ENCODE results near the gene MBOAT7. TPM values are rescaled to one million over a fixed set of nuclear protein-coding genes. Genes with fewer than 3 reads are reported as not detected.
A peak's percentile ranks its signal among the peaks of the same experiment; 100 is the strongest.

MBOAT7 gene
- total and polyA plus RNA-seq, 2 donors: 8.2 to 24.6 TPM

DNA sequence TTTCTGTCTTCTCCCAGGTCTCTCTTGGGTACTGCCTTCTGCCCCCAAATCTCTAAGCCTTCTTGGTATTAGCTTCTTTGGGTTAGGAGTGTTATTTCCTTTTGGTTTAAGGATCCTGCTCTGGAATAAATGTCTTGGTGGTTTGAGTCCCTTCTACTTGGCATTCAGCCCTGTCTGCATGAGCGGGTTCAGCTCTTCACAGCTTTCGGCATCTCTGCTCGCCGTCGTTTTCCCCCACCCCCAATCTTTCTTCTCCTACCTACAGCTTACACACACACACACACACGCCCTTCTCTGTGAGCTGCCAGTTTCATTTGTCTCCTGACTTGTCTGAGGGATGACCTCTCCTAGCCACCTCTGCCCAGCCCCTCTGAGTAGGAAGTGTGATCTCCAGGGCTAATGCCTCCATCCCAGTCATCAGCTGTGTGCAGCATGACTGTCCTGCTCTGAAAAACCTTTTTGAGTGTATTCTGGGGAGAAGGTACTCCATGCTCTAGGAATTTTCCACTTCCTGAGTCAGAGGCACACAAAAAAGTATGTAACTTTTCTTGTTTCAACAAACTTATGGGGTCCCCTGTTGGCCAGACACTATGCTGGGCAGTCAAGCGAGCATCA lies 47.1 kb downstream of the MBOAT7 start:
- H3K4me3 ChIP-seq (ENCODE audit: low read length in 2 of 2): no peak overlapping the region
- 90% methylated on average over 7 of the region's 7 CpGs for whole genome bisulfite sequencing
- H3K27ac ChIP-seq (ENCODE audit: low read depth in 1 of 2, low read length in 1 of 2): no peak overlapping the region
- H3K27me3 ChIP-seq (ENCODE audit: control insufficient read depth in 2 of 2, insufficient read depth in 1 of 2, low read length in 1 of 2): no peaks in the 10 kb centered on the region
- H3K36me3 ChIP-seq (ENCODE audit: control insufficient read depth in 2 of 2, insufficient read depth in 2 of 2, low read length in 1 of 2): peaks cover 70 to 79% of the 10 kb centered on the region in 2 donors
- H3K4me1 ChIP-seq (ENCODE audit: control insufficient read depth in 2 of 2, insufficient read depth in 2 of 2, low read length in 2 of 2): peaks cover 21 to 22% of the 10 kb centered on the region in 2 donors
- no peaks in the 10 kb centered on the region for H3K9me3 ChIP-seq (ENCODE audit: control insufficient read depth in 2 of 2, insufficient read depth in 1 of 2, low read length in 1 of 2)
- no peak for DNase-seq (ENCODE audit: low read depth in 6 of 9, low spot score in 9 of 9)

DNA sequence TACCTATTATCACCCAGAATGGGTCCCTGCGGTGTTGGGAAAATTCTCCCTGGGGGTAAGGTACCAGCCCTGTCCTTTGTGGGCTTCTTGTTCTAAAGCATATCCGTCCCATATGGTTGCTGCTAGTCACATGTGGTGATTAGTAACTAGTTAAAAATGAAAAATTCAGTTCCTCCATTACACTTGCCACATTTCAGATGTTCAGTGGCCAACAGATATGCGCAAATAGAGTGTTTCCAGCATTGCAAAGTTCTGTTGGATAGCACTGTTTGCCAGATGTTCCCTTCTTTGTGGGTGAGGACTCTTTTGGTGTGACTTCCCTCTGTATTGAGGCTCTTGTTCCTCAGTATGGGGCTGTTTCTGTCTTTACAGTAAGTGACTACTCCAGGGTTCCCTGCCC lies 48.0 kb downstream of the MBOAT7 start:
- Histone ChIP-seq H3K27ac (ENCODE audit: low read depth in 1 of 2, low read length in 1 of 2) (no peak overlapping the region), H3K4me3 (ENCODE audit: low read length in 2 of 2) (no peak overlapping the region), H3K4me1 (ENCODE audit: control insufficient read depth in 2 of 2, insufficient read depth in 2 of 2, low read length in 2 of 2) (peaks cover 21 to 26% of the 10 kb centered on the region in 2 donors), H3K36me3 (ENCODE audit: control insufficient read depth in 2 of 2, insufficient read depth in 2 of 2, low read length in 1 of 2) (peaks cover 61 to 70% of the 10 kb centered on the region in 2 donors), H3K9me3 (ENCODE audit: control insufficient read depth in 2 of 2, insufficient read depth in 1 of 2, low read length in 1 of 2) (no peaks in the 10 kb centered on the region), H3K27me3 (ENCODE audit: control insufficient read depth in 2 of 2, insufficient read depth in 1 of 2, low read length in 1 of 2) (no peaks in the 10 kb centered on the region)
- 96% methylated on average over 3 of the region's 3 CpGs for WGBS
- DNase-seq (ENCODE audit: low read depth in 6 of 9, low spot score in 9 of 9): no peak

DNA sequence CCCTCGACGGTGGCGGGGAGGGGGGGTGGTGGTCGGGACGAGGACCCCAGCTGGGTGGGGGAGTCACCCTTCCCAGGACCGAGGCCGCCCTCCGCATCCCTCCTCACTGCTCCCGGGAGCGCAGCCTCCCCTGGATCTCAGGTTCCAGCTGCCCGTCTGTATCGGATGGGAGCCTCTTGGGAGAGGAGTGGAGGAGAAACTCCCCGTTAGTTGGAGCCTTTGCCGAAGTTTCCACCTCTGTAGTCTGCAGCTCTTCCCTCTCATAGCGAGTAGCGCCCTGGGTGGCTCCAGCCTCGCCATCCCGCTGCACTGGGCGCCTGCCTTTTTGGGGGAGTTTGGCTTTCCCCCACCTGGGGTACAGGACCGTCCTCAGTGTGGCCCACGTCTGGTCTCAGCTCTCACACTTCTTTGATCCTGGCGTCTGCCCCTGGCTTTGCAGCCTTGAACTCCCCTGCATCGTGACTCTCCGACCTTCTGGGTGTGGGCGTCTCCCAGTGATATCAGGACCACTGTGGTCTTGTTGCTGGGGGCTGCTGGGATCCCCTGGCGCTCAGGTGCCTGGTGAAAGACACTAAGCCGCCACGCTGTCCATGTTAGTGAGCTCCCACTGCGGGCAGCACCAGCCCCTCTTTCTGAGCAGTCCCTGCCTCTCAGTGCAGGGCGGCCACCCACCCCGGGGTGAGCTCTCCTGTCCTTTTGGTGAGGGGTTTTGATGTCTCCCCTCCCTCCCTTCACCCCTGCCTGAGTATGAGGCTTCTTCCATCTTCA lies 50.7 kb downstream of the MBOAT7 start:
- 53% methylated on average over 31 of the region's 31 CpGs for WGBS
- Histone ChIP-seq H3K4me3 (ENCODE audit: low read length in 2 of 2) (peak overlapping the region; percentile 69 to 98), H3K36me3 (ENCODE audit: control insufficient read depth in 2 of 2, insufficient read depth in 2 of 2, low read length in 1 of 2) (peaks cover 34 to 43% of the 10 kb centered on the region in 2 donors), H3K4me1 (ENCODE audit: control insufficient read depth in 2 of 2, insufficient read depth in 2 of 2, low read length in 2 of 2) (peaks cover 28 to 33% of the 10 kb centered on the region in 2 donors), H3K9me3 (ENCODE audit: control insufficient read depth in 2 of 2, insufficient read depth in 1 of 2, low read length in 1 of 2) (peaks cover 0 to under 1% of the 10 kb centered on the region in 2 donors), H3K27ac (ENCODE audit: low read depth in 1 of 2, low read length in 1 of 2) (no peak overlapping the region), H3K27me3 (ENCODE audit: control insufficient read depth in 2 of 2, insufficient read depth in 1 of 2, low read length in 1 of 2) (peaks cover 0 to 4% of the 10 kb centered on the region in 2 donors)
- DNase-seq (ENCODE audit: low read depth in 6 of 9, low spot score in 9 of 9): no peak

DNA sequence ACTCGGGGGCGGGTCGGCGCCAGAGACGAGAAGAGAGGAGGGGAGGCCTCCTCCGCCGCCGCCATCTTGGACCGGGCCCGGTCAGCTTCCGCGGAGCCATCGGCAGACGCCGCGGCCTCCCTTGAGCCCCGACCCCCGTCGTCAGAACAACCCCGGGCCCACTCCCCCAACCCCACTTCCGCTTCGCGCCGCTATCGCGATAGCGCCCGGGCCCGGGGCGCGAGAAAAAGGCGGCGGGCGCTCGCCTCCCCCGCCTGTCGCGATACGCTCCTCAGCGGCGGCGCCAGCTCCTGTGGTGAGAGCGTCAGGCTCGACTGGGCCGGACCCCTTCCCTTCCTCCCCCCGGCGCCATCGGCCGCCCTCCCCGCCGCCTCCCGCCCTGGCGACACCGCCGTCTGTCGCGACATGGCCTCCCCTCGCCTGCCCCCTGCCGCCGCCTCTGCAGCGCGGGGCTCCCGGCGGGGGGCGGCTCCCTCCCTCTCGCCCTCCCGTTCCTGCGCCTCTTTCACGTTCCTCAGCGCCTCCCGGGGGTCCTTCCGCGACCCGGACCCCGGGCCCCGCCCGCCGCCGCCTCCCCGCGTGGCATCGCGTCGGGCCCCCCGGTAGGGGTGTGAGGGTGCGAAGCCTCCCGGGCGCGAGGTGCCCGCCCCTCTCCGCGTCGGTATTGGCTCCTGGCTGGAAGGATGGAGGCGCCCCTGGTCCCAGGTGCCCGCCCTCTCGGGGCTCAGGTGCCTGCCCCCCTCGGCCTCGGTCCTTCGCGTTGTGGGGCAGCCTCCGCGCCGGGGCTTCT lies 51.5 kb downstream of the MBOAT7 start, which contains the start of gene CNOT3:
CNOT3 (plus strand) TSS at position 64 of the 790 bp plus-strand sequence. CDS start 5,217 bp downstream, outside the sequence.
- DNase-seq (ENCODE audit: low read depth in 6 of 9, low spot score in 9 of 9): peak in 2 of 9 donors; percentile 18 to 42
- Histone ChIP-seq H3K27me3 (ENCODE audit: control insufficient read depth in 2 of 2, insufficient read depth in 1 of 2, low read length in 1 of 2) (peaks cover 0 to 4% of the 10 kb centered on the region in 2 donors), H3K9me3 (ENCODE audit: control insufficient read depth in 2 of 2, insufficient read depth in 1 of 2, low read length in 1 of 2) (peaks cover 2 to 4% of the 10 kb centered on the region in 2 donors), H3K4me3 (ENCODE audit: low read length in 2 of 2) (peak within 1 kb of the TSS; percentile 69 to 98), H3K27ac (ENCODE audit: low read depth in 1 of 2, low read length in 1 of 2) (peak within 1 kb of the TSS; percentile 82 to 87), H3K36me3 (ENCODE audit: control insufficient read depth in 2 of 2, insufficient read depth in 2 of 2, low read length in 1 of 2) (peaks cover 26 to 35% of the 10 kb centered on the region in 2 donors), H3K4me1 (ENCODE audit: control insufficient read depth in 2 of 2, insufficient read depth in 2 of 2, low read length in 2 of 2) (peaks cover 28 to 33% of the 10 kb centered on the region in 2 donors)
- WGBS: under 1% methylated on average over 103 of the region's 103 CpGs

DNA sequence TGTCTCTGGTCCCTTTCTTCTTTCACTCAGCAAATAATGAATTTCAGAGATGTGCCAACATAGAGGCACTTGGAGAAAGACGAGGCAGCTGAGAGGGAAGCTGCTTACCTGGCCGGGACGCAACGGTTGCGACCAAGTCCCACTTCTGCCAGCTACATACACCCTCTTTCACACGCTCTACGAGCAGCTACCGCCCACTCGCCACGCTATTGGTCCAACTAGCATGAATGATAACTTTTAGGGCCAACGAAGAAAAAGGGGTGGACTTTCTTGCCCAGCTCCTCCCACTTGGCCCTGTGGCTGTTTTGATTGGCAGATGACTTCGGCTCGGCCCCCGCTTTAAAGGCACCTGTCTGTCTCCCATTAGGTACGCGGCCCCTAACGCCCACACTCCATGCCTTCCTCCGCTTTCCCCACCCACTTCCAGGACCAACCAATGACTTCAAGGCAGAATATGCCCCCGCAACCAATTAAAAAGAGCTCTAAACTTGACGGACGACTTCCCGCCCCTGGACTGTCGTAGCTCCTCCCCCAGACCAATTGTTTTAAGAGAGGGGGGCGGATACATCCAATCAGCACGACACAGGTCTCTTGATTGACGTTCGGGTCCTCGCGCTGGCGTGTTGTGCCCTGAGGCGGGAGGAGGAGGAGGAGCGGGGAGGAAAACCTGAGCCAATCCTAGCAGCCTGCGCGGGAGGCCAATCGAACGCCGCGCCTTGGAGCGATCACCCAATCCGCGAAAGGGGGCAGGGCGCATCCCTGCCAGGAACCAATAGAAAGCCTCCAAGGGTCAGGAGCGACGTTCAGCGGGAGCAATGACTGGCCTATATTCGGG lies 52.3 kb downstream of the MBOAT7 start:
- WGBS: under 1% methylated on average over 46 of the region's 46 CpGs
- peaks cover 28 to 33% of the 10 kb centered on the region in 2 donors for H3K4me1 ChIP-seq (ENCODE audit: control insufficient read depth in 2 of 2, insufficient read depth in 2 of 2, low read length in 2 of 2)
- peaks cover 22 to 27% of the 10 kb centered on the region in 2 donors for H3K36me3 ChIP-seq (ENCODE audit: control insufficient read depth in 2 of 2, insufficient read depth in 2 of 2, low read length in 1 of 2)
- peak overlapping the region; percentile 69 to 98 for H3K4me3 ChIP-seq (ENCODE audit: low read length in 2 of 2)
- peaks cover 2 to 4% of the 10 kb centered on the region in 2 donors for H3K9me3 ChIP-seq (ENCODE audit: control insufficient read depth in 2 of 2, insufficient read depth in 1 of 2, low read length in 1 of 2)
- DNase-seq (ENCODE audit: low read depth in 6 of 9, low spot score in 9 of 9): peak; percentile 97 to 100 (median 99)
- peak overlapping the region; percentile 82 to 87 for H3K27ac ChIP-seq (ENCODE audit: low read depth in 1 of 2, low read length in 1 of 2)
- H3K27me3 ChIP-seq (ENCODE audit: control insufficient read depth in 2 of 2, insufficient read depth in 1 of 2, low read length in 1 of 2): peaks cover 0 to 4% of the 10 kb centered on the region in 2 donors

DNA sequence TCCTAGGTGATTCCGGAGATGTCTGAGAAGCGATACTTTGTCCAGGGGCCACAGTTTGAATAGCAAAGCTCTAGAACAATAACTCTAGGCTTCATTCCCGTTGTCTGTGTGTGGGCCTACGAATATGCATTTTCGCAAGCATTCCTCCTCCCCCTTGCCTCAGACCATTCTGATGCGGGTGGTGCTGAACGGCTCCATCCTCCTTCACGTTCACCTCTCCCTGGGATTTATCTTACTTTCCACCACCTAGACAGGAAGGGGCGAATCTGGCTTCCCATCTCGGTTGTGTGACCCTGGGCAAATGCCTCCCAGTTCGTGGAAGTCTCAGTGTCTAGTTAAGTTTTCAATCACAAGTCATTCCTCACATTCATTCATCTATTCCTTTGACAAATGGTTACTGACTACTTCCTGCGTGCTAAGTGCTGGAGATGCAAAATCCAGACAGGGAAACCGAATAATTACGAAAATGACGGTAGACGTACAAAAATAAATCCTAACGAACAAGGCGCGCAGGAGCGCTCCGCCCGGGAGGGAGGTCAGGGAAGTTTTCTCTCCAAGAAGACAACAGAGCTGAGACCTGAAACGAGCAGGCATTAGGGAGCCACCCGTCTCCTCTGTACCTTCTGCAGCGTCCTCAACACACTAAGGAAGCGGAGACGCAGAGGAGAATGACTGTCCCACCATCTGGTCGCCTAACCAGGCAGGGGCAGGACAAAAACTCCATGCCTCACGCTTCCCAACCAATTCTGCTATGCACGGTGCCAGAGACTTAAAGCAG lies 53.1 kb downstream of the MBOAT7 start:
- DNase-seq (ENCODE audit: low read depth in 6 of 9, low spot score in 9 of 9): peak in 1 of 9 donors; percentile 19
- peak overlapping the region; percentile 62 to 82 for H3K27ac ChIP-seq (ENCODE audit: low read depth in 1 of 2, low read length in 1 of 2)
- H3K36me3 ChIP-seq (ENCODE audit: control insufficient read depth in 2 of 2, insufficient read depth in 2 of 2, low read length in 1 of 2): peaks cover 21 to 23% of the 10 kb centered on the region in 2 donors
- H3K4me3 ChIP-seq (ENCODE audit: low read length in 2 of 2): peak overlapping the region; percentile 47 to 56
- H3K27me3 ChIP-seq (ENCODE audit: control insufficient read depth in 2 of 2, insufficient read depth in 1 of 2, low read length in 1 of 2): peaks cover 0 to 4% of the 10 kb centered on the region in 2 donors
- H3K9me3 ChIP-seq (ENCODE audit: control insufficient read depth in 2 of 2, insufficient read depth in 1 of 2, low read length in 1 of 2): peaks cover 2 to 4% of the 10 kb centered on the region in 2 donors
- H3K4me1 ChIP-seq (ENCODE audit: control insufficient read depth in 2 of 2, insufficient read depth in 2 of 2, low read length in 2 of 2): peaks cover 28 to 33% of the 10 kb centered on the region in 2 donors
- 7% methylated on average over 30 of the region's 30 CpGs for WGBS

DNA sequence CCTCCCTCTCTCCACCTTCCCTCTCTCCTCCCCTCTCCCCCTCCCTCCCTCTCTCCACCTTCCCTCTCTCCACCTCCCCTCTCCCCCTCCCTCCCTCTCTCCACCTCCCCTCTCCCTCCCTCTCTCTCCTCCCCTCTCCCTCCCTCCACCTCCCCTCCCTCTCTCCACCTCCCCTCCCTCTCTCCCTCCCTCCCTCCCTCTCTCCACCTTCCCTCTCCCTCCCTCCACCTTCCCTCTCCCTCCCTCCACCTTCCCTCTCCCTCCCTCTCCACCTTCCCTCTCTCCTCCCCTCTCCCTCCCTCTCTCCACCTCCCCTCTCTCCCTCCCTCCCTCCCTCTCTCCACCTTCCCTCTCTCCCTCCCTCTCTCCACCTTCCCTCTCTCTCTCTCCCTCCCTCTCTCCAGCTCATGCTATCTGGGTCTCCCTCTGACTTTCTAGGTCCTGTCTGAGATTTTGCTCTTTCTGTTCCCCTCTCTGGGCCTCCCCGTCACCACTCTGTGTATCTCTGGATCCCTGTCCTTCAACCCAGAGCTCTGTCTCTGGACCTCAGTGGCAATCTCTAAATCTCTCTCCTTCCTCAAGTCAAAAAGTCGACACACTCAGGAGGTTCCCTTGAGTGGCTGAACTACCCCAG lies 55.3 kb downstream of the MBOAT7 start:
- peaks cover 20 to 23% of the 10 kb centered on the region in 2 donors for H3K36me3 ChIP-seq (ENCODE audit: control insufficient read depth in 2 of 2, insufficient read depth in 2 of 2, low read length in 1 of 2)
- H3K4me3 ChIP-seq (ENCODE audit: low read length in 2 of 2): no peak overlapping the region
- peaks cover 0 to 4% of the 10 kb centered on the region in 2 donors for H3K27me3 ChIP-seq (ENCODE audit: control insufficient read depth in 2 of 2, insufficient read depth in 1 of 2, low read length in 1 of 2)
- peaks cover 2 to 4% of the 10 kb centered on the region in 2 donors for H3K9me3 ChIP-seq (ENCODE audit: control insufficient read depth in 2 of 2, insufficient read depth in 1 of 2, low read length in 1 of 2)
- no peak for DNase-seq (ENCODE audit: low read depth in 6 of 9, low spot score in 9 of 9)
- no peak overlapping the region for H3K27ac ChIP-seq (ENCODE audit: low read depth in 1 of 2, low read length in 1 of 2)
- 79% methylated on average over 2 of the region's 2 CpGs for WGBS
- peaks cover 18 to 19% of the 10 kb centered on the region in 2 donors for H3K4me1 ChIP-seq (ENCODE audit: control insufficient read depth in 2 of 2, insufficient read depth in 2 of 2, low read length in 2 of 2)
